PC-3 (cell line): ENCODE measurements around the gene ZIM2. TPM values are rescaled to one million over a fixed set of nuclear protein-coding genes. Genes with fewer than 3 reads are reported as not detected.

Source experiments
- ATAC-seq: fragments of 200-7000 bp; cut with Tn5 transposase; 2 replicates; pipeline ENCODE4 v1.9.1; 2020; ENCODE audit warnings: mild to moderate bottlenecking, moderate library complexity
- BruUV-seq: library from RNA; stranded (reverse); fragments of 400-500 nt; replicated peaks from 2 replicates; lab custom pipeline; 2021; lab: Mats Ljungman, UMichigan
- CTCF ChIA-PET: fragments of 300-600 bp; sonication (Branson Sonifier 250); formaldehyde crosslinking; loops from one replicate; lab custom pipeline; 2022; ENCODE audit warnings: antibody characterized with exemption; lab: Charles Lee
- POLR2A ChIA-PET: fragments of 300-600 bp; sonication (Branson Sonifier 250); formaldehyde crosslinking; loops from one replicate; lab custom pipeline; 2022; ENCODE audit warnings: antibody characterized with exemption; ENCODE audit not compliant: unreplicated experiment; lab: Charles Lee
- DNase-seq: peaks from one replicate; pipeline ENCODE4 v3.0.0-alpha.2; 2015
- H2AFZ ChIP-seq: fragments of 300-600 bp; sonication (generic); 2 replicates; pipeline ENCODE4 v1.6.0; 2016; ENCODE audit warnings: antibody characterized with exemption, low read length
- H3F3A ChIP-seq: fragments of 300-600 bp; sonication (generic); one replicate; pipeline ENCODE4 v1.6.0; 2017; ENCODE audit warnings: antibody characterized with exemption, low read length, control low read depth, mild to moderate bottlenecking; ENCODE audit not compliant: unreplicated experiment
- H3K27ac ChIP-seq: fragments of 300-600 bp; sonication (generic); 2 replicates; pipeline ENCODE4 v1.5.1; 2016; ENCODE audit warnings: mild to moderate bottlenecking, low read length
- H3K27me3 ChIP-seq: fragments of 300-600 bp; sonication (generic); 2 replicates; pipeline ENCODE4 v1.6.1; 2016; ENCODE audit warnings: low read length, mixed read lengths
- H3K36me3 ChIP-seq: fragments of 300-600 bp; sonication (generic); 2 replicates; pipeline ENCODE4 v1.6.1; 2016; ENCODE audit warnings: low read depth, mixed run types, low read length, mixed read lengths
- H3K4me1 ChIP-seq: fragments of 300-600 bp; sonication (generic); 2 replicates; pipeline ENCODE4 v1.5.1; 2016; ENCODE audit warnings: low read length; ENCODE audit not compliant: insufficient read depth
- H3K4me2 ChIP-seq: fragments of 300-600 bp; sonication (generic); 2 replicates; pipeline ENCODE4 v1.6.0; 2016; ENCODE audit warnings: low read length
- H3K4me3 ChIP-seq: fragments of 300-600 bp; sonication (generic); 2 replicates; pipeline ENCODE4 v1.5.1; 2016; ENCODE audit warnings: mild to moderate bottlenecking, low read length, mixed read lengths
- H3K79me2 ChIP-seq: fragments of 300-600 bp; sonication (generic); 2 replicates; pipeline ENCODE4 v1.6.1; 2017; ENCODE audit warnings: low read length, mixed read lengths
- H3K9ac ChIP-seq: fragments of 300-600 bp; sonication (generic); 2 replicates; pipeline ENCODE4 v1.6.0; 2016; ENCODE audit warnings: mild to moderate bottlenecking, low read length
- H3K9me2 ChIP-seq: fragments of 300-600 bp; sonication (generic); replicated peaks from 2 replicates; pipeline ENCODE4 v1.6.1; 2016; ENCODE audit warnings: mixed run types, low read length, mixed read lengths
- H3K9me3 ChIP-seq: fragments of 300-600 bp; sonication (generic); 2 replicates; pipeline ENCODE4 v1.6.1; 2016; ENCODE audit warnings: low read length, mixed read lengths
- H4K20me1 ChIP-seq: fragments of 300-600 bp; sonication (generic); 2 replicates; pipeline ENCODE4 v1.6.1; 2016; ENCODE audit warnings: low read length, mixed read lengths
- CTCF ChIP-seq: fragments of 300-600 bp; sonication (generic); conservative IDR thresholded peaks from 2 replicates; pipeline ENCODE4 v1.5.1; 2017; ENCODE audit warnings: antibody characterized with exemption, low read depth, mild to moderate bottlenecking, low read length
- EZH2 ChIP-seq: fragments of 300-600 bp; sonication (generic); IDR thresholded peaks from one replicate; pipeline ENCODE4 v1.6.1; 2017; ENCODE audit warnings: antibody characterized with exemption, mild to moderate bottlenecking, low read length; ENCODE audit not compliant: unreplicated experiment
- EZH2phosphoT487 ChIP-seq: fragments of 300-600 bp; sonication (generic); IDR thresholded peaks from 2 replicates; pipeline ENCODE4 v1.6.1; 2018; ENCODE audit warnings: mild to moderate bottlenecking, antibody characterized with exemption, low read length, borderline replicate concordance
- intact Hi-C: fragments of 100-400 bp; cut with micrococcal nuclease; formaldehyde crosslinking; loops from 2 replicates; pipeline ENCODE4 v1.9.0; 2023
- total RNA-seq: library from RNA; depleted of rRNA; stranded (reverse); fragments of >200 nt; gene quantifications from 2 replicates; pipeline ENCODE4 v1.2.3, GENCODE V29; 2014

The ZIM2 gene
- total RNA-seq, 1 experiment from 2014 or later, result not detected

- peaks cover 50% of the 10 kb centered on the region for H3K9me3 ChIP-seq
- CTCF ChIA-PET, result no interaction called here
Observed at GRCh38 chr19:56764196-56764695, 76.3 kb downstream of the ZIM2 start.

GRCh38 chr19:56760842-56761241 is 79.7 kb downstream of the ZIM2 start:
- intact Hi-C loops, result no loop called here
- Histone ChIP-seq H3K9ac (no peak overlapping the region), H3K36me3 (no peaks in the 10 kb centered on the region), H3K4me3 (no peak overlapping the region), H2AFZ (no peak overlapping the region), H4K20me1 (no peaks in the 10 kb centered on the region), H3K9me2 (no peaks in the 10 kb centered on the region), H3K79me2 (no peaks in the 10 kb centered on the region), H3F3A (no peaks in the 10 kb centered on the region), H3K4me1 (no peaks in the 10 kb centered on the region), H3K9me3 (peaks cover 50% of the 10 kb centered on the region), H3K27ac (no peak overlapping the region), H3K4me2 (no peak overlapping the region), H3K27me3 (no peaks in the 10 kb centered on the region)
- ATAC-seq (no peak), DNase-seq (no peak)
- CTCF ChIA-PET, result no interaction called here
- no TSS peak for BruUV-seq
- POLR2A ChIA-PET, result no interaction called here
- TF ChIP-seq EZH2, result no peak
- TF ChIP-seq CTCF, result no peak
- TF ChIP-seq EZH2phosphoT487, result no peak

More at GRCh38 chr19:56764196-56764695, 76.3 kb downstream of the ZIM2 start:
- Histone ChIP-seq H3K27me3 (no peaks in the 10 kb centered on the region), H2AFZ (no peak overlapping the region), H3K4me1 (no peaks in the 10 kb centered on the region), H3K9me2 (no peaks in the 10 kb centered on the region), H3K27ac (no peak overlapping the region), H3K9ac (no peak overlapping the region), H3K4me3 (no peak overlapping the region), H3K4me2 (no peak overlapping the region), H3K36me3 (no peaks in the 10 kb centered on the region), H4K20me1 (no peaks in the 10 kb centered on the region), H3K79me2 (no peaks in the 10 kb centered on the region), H3F3A (no peaks in the 10 kb centered on the region)
- POLR2A ChIA-PET, result no interaction called here
- ATAC-seq (no peak), DNase-seq (peak; percentile 5)
- BruUV-seq, result no TSS peak
- intact Hi-C loops, result no loop called here
- TF ChIP-seq CTCF (peak; percentile 38), EZH2phosphoT487 (no peak)

GRCh38 chr19:56759531-56759930 is 81.0 kb downstream of the ZIM2 start:
- intact Hi-C loops, result no loop called here
- Histone ChIP-seq H3K36me3 (no peaks in the 10 kb centered on the region), H4K20me1 (no peaks in the 10 kb centered on the region), H3F3A (no peaks in the 10 kb centered on the region), H3K27me3 (no peaks in the 10 kb centered on the region), H3K27ac (no peak overlapping the region), H3K9ac (no peak overlapping the region), H3K4me3 (no peak overlapping the region), H3K79me2 (no peaks in the 10 kb centered on the region), H3K9me3 (peaks cover 38% of the 10 kb centered on the region), H2AFZ (no peak overlapping the region), H3K4me1 (no peaks in the 10 kb centered on the region), H3K9me2 (no peaks in the 10 kb centered on the region), H3K4me2 (no peak overlapping the region)
- no TSS peak for BruUV-seq
- no peak for ATAC-seq
- CTCF ChIA-PET, result no interaction called here
- POLR2A ChIA-PET, result no interaction called here
- TF ChIP-seq EZH2 (no peak), CTCF (no peak), EZH2phosphoT487 (no peak)
- DNase-seq, result no peak
